Mammary epithelial cell (primary cell): ENCODE measurements around the gene KLHL6.

ENCODE experiments used
- CTCF ChIP-seq, 2 donors: IDR thresholded peaks in 1 of 2; conservative IDR thresholded peaks in 1 of 2; 2 replicates each; pipeline ENCODE4 v1.5.1; 2011 to 2012; ENCODE audit warnings: inconsistent platforms in 2 of 2, low read length in 2 of 2, mild to moderate bottlenecking in 2 of 2, control low read depth in 1 of 2, low read depth in 1 of 2; ENCODE audit not compliant: insufficient read depth in 1 of 2; ENCODE audit errors: extremely low read depth in 1 of 2
- EZH2 ChIP-seq: IDR thresholded peaks from 2 replicates; pipeline ENCODE4 v1.6.1; 2012; ENCODE audit warnings: low read length, inconsistent platforms, borderline replicate concordance

GRCh38 chr3:183487896-183488295, 67.6 kb downstream of the KLHL6 start:
- TF ChIP-seq CTCF (conservative IDR thresholded peaks at IDR 0.05 in 1 of 2, IDR thresholded peaks at IDR 0.05 in 1 of 2; ENCODE audit: extremely low read depth in 1 of 2, insufficient read depth in 1 of 2, low read depth in 1 of 2, low read length in 2 of 2) (no peak), EZH2 (no peak)
